GM19035 (cell line): ENCODE measurements around the gene PLEKHH1.

Source experiments
- ATAC-seq: cut with Tn5 transposase; IDR thresholded peaks from one replicate; pipeline ENCODE4 v1.9.1; 2021; ENCODE audit not compliant: unreplicated experiment

PLEKHH1 gene

DNA sequence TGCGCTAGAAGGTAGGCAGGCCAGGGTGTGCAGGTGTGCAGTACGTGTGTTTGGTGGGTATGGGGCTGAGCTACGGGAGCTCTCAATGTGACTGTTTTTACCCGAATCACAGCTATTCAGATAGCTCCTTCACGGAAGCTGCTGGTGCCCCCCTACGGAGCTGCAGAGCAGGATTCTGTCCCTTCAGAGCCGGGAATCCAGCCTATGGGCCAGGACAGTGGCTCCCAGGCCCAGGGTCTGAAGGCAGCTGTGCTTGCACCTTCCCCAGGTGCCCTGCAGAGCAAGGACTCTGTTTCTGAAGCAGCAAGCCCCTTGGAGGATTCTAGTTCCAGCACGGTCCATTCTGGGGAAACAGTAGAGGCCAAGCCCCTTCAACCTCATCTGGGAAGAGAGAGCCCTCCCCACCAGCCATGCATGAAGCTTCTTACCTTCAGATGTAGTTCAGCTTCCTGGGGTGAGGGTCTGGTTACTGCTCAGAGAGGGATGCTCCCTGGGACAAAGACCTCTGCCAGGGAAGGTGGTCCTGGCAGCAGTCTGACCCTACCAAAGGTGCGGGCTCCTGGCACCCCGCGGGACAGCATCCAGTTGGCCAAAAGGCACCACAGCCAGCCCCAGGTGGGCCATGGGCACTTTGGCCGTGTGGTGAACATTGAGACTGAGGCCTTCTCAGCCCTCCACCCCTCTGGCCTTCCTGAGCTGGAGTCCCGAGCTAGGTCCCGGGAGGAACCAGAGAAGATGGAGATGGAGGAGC is 29.1 kb downstream of the PLEKHH1 start:
- ATAC-seq, result no peak

DNA sequence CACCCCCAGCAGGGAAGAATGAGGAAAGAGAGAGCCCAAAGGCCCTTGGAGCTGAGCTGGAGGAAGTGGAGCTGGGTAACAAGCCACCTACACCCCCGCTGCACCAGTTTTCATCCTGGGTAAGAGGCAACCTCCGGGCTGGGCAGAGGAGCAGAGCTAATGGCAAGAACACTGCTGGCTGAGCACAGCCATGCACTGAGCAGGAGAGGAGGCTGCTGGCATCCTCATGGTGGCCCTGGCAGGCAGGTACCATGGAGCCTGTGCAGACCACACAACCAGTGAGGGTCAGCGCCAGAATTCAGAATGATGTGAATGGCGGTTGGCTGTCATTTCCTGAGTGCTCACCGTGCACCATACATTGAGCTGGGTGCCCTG is 29.7 kb downstream of the PLEKHH1 start:
- ATAC-seq, result no peak

DNA sequence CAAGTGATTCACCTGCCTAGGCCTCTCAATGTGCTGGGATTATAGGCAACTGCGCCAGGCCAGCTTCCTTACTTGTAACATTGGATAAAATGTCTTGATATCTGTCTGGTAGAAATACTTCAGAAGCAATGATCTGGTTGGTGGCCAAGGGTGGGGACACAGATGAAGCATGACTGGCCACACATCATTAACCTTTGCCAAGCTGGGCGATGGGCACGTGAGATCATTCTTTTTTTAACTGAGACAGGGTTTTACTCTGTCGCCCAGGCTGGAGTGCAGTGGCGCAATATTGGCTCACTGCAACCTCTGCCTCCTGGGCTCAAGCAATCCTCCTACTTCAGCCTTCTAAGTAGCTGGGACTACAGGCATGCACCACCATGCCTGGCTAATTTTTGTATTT is 31.1 kb downstream of the PLEKHH1 start:
- ATAC-seq, result no peak

DNA sequence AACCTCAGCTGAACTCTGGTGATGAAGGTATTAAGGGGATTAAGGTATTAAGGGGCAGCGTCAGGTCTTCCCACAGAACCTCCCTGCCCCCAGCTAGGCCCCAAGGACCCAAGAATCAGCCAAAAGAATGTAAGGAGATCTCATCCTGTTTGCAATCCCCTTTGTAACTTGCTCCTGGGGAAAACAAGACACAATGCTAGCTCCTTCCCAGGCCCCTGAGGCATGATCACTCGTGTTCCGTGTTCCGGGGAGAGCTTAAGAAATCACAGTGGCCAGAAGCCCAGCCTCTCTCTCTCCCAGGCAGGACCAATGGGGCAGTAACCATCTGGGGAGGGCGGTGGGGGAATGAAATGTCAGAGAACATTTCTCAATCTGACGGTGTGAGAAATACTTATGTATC is 33.8 kb downstream of the PLEKHH1 start:
- no peak for ATAC-seq

DNA sequence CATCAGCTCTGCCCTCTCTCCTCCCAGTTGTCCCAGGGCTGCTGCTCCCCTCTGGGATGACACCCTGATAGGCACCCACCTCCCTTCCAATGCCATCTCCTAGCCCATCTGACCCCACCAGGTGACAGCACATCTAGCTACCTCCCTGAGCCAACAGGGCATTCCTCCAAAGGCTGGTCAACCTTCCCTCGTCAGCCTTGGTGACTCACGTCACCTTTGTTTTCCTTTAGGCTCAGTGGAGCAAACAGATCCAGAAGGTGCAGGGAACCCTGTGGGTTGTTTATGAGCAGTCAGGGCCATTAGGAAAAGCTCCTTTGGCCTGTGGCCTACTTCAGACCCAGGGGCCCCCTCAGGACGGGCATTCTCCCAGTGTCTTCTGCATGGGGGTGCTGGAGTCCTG is 34.6 kb downstream of the PLEKHH1 start:
- no peak for ATAC-seq

DNA sequence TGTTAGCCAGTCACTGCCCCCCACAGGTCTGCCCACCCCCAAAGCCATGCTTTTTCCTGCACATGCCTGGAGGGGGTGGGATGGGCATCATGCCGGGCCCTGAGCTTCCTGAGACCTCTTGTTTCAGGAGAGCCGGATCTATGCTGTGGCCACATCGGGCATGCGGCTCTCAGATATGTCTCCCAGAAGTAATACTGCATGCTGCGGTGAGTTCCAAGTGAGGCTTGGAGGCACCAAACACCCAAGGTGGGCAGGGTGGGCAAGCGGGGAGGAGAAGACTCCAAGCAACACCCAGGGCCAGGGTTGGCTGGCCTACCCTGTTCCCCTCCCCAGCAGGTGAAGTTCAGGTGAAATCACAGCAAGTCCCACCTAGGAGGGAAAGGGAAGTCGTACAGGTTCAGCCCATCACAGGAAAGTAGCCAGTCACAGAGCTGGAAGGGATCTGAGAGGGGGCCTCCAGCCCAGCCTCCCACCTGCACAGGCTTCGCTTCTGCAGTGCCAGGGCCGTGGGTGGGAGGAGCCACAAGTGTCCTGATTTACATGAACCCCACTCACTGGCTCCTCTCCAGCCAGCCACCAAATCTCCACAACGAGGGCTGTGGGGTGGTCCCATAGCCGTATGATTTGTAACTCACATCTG is 36.0 kb downstream of the PLEKHH1 start:
- no peak for ATAC-seq

DNA sequence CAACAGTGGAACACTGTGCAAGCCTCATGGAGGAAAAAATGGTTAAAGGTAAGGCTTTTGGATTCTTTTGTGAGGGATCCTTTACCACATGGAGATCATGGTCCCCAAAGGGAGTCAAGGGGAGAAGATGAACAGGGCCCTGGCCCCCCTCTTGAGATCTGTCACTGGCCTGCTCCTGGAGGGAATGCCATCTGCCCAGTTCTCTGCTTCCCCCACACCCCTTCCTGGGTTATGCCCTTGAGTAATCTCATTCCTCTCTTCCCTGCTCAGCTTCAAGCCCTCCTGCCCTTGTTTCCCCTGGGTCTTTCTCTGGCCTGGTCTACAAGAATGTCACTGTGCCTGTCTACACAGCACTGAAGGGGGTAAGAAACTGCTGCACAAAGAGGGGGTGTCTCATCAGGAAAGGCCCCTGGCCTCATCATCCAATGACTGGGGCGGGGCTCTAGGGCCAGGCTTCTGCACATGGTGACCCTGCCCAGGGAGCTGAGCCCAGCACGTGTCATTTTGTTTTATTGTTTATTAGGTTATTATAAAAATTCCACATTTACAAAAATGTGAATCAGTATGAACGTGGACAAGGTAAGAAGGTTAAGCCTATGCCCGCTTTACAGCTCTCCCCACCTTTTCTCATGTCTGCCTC is 36.7 kb downstream of the PLEKHH1 start:
- ATAC-seq, result no peak

DNA sequence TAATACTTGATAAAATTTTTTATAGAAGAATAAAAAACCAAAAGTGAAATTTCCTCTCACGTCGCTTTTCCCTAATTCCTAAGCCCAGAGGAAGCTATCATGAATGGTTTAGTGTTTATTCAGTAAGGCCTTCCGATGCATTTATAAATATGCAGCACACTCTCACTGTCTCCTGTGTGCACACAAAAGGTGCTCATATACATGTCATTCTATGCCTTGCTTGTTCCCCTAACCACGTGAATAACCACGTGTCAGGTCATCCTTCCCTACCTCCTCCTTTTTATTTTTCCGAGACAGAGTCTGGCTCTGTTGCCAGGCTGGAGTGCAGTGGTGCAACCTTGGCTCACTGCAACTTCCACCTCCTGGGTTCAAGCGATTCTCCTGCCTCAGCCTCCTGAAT is 37.4 kb downstream of the PLEKHH1 start:
- no peak for ATAC-seq

DNA sequence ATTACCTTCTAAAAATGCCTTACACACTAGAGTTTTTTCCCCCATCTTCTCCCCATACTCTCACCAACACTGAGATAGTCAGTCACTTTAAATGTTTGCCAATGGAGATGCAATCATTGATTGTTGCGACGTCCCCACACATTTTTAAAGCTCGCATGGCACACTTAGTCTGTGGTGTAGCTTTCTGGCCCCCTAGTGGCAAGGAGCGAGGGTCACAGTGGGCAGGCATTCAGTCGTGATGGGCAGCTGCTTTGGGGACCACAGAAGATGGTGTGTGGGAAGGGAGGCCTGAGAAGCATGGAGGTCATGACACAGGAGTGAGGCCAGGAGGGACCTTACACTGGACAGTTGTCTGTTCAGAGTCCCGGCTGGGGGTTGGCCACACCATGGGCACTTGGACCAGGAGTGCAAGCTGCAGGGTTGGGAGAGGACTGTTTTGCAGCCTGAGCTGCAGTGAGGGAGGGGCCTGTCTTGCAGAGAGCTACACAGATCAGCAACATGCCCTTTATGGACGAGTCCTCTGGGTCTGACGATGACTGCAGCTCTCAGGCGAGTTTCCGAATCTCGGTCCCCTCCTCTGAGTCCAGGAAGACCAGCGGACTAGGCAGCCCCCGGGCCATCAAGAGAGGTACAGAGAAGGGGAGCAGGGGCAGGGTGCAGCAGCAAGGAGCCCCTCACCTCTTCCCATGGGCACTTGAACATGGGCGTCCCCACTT is 38.3 kb downstream of the PLEKHH1 start:
- ATAC-seq, result no peak

DNA sequence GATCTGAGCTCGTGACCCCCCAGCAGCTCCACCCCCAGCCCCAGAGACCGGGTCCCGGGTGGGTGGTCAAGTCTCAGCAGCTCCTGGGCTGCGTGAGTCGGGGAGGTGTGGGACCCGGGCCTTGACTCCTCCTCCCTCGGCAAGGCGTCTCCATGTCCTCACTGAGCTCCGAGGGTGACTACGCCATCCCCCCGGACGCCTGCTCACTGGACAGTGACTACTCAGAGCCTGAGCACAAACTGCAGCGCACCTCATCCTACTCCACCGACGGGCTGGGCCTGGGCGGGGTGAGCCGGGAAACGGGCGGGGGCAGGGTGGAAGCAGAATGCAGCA is 38.9 kb downstream of the PLEKHH1 start:
- ATAC-seq, result no peak

DNA sequence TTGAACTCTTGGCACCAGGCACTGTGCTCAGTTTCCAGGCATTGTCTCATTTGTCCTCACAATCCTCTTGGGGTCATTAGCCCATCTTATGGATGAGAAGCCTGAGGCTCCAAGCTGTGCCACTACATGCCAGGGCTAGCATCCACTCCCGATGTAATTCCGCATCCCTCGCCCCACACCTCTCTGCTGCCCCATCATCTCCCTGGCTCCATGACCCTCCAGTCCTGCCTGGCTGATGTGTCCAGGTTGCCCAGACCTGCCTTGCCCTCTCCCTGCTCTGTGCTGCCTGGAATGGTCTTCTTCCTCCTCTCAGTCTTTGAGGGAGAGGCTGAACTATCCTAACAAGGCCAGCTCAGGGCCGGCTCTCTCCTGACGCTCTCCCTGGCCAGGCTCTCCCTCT is 39.5 kb downstream of the PLEKHH1 start:
- no peak for ATAC-seq

DNA sequence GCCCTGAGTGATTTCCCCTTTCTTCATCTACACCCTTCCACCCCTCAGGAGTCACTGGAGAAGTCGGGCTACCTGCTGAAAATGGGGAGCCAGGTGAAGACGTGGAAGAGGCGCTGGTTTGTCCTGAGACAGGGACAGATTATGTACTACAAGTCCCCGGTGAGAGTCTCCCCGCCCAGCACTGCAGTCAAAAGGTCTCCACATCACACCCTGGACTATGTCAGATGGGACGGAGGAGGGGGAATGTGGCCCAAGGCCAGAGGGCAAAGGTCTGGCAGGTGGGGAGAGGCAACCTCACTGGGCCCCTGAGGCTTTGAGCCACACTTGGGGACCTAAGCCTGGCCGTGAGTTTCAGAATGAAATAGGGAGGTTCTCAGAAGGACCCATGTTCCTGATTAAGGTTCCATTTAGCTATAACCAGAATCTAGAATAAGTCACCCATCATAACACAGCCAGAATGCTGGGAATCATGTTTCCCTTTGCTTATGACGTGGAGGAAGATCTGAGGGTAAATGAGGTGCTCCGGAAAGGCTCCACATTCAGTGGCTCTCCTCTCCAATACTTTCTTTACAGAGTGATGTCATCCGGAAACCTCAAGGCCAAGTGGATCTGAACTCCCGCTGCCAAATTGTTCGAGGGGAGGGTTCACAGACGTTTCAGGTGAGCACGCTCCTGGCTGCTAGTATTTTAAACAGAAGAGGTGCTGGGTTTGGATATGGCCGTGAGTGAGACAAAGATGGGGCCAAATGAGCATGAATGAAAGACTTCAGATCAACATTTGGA is 40.3 kb downstream of the PLEKHH1 start:
- no peak for ATAC-seq

DNA sequence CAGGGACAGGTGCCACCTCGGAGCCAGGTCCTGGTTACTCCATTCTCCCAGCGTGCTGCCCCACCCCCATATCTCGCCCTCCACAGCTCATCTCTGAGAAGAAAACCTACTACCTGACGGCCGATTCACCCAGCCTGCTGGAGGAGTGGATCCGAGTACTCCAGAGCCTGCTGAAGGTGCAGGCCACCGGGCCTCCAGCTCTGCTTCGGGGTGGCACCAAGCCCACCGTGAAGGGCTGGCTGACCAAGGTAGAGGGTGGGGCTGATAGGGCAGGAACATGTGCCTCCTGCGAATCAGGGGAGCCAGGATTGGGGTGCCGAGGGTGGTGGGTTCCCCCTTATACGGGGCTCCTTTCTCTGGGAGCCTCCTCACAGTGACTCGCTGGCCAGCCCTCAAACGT is 41.1 kb downstream of the PLEKHH1 start:
- ATAC-seq, result no peak

DNA sequence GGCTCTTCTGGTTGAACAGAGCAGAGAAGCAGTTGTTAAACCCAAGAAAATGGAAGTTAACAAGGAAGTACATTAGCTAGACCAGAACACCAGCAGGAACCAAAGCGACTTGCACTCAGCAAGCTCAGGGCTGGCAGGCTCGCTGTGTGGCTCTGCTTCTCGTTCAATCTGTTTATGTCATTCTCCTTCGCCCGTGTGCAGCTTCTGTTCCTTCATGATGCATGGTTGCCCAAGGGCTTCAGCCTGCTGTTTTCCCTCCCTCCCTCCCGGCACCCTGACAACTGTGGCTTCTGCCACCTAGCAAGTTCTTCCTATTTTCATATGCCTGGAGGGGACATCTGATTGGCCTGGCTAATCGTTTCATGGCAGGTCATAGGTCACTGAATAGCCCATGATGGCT is 41.7 kb downstream of the PLEKHH1 start:
- no peak for ATAC-seq

DNA sequence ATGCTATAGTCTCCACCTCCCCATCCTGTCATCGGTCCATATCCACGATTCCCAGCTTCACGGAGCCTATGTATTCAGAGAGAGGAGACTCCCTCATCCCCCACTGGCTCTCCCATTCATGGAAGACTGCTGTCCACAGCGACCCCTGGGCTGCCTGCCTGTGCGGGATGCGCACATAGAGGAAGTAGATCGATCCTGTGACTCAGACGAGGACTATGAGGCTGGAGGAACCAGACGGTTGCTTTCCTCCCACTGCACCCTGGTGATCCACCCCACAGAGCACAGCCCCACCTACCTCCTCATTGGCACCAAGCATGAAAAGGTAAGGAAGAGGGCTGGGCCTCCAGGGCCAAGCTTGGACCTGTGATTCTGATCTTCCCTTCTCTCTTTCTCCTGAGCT is 42.6 kb downstream of the PLEKHH1 start:
- no peak for ATAC-seq

DNA sequence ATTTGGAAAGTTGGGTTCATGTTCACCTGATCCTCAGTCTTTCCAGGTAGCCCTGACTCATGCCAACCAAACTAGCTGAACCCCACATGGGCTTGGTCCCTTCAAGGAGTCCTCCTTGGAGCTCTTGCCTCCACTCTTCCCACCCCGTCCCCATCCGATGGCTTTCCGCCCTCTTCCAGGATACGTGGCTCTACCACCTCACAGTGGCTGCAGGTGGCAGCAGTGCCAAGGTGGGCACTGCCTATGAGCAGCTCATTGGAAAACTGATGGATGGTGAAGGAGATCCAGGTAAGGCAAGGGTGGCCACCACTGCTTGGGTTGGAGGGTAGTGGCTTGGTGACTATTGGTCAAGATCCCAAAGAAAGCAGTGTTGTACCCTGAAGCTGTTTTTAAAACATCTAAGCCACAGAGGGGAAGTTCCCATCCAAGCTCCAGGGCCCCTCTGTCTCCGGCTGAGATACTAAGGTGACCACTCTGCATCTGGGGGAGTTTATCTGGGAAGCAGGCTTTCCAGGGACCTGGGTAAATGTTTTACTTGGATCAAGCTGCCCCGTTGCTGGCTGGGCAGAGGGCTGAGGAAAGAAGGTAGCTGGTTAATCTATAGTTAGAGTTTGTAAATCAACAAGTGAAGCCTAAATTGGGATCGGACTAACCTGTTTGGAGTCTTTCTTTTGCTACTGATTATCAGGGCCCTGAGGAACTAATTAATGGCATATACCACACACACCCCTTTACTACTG is 43.3 kb downstream of the PLEKHH1 start:
- no peak for ATAC-seq

DNA sequence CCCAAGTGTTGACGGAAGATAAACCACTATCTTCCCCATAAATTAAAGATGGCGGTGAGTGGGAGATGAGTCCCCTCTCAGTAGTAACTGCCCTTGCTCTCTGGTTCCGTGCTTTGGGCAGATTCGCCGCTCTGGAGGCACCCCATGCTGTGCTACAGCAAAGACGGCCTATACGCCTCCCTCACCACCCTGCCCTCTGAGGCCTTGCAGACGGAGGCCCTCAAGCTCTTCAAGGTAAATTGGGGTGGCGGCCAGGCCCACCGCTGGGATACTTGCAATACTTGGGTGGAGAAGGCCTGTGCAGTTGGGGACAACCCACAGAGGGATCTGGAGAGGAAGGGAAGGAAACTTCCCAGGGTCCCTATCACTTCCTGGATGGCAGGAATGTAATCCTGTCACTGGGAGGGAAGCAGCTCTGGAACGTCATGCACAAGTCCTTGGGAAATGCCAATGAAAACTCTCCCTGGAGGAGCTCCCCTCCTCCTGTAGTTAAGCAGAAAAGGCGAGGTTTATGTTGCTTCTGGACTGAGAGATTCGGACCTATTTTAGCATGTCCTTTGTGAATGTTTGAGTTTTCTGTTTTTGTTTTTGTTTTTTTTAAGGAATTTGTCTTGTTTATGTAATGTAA is 44.2 kb downstream of the PLEKHH1 start:
- no peak for ATAC-seq

DNA sequence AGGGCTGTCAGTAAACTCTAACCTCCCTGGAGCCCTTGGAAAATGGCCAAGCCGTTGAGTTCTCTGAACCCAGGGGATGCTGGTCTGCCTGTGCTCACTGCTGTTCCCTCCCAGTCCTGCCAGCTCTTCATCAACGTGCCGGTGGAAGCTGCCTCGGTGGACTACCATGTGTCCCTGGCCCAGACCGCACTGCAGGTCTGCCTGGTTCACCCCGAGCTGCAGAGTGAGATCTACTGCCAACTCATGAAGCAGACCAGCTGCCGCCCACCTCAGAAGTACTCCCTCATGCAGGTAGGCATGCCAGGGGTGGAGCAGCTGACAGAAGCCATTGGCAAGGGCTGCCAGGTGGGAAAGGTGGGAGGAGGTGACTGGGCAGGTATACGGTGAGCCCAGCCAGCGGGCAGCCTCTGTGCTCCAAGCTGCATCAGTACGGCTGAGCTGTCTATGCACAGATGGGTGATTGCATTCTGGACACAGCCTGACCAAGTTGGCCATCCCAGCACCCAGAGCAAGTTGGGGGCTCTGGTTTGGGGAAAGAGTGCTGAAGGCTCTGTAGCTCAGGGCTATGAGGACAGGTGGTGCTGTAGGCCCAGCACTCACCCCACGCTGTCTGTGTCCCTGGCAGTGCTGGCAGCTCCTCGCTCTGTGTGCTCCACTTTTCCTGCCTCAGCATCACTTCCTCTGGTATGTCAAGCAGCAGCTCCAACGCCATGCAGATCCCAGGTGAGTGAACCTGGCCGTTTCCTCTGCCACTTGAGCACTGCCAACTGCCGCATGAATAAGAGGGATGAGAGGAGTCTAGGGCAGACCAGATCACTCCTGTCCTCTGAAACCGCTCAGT is 45.0 kb downstream of the PLEKHH1 start:
- no peak for ATAC-seq

DNA sequence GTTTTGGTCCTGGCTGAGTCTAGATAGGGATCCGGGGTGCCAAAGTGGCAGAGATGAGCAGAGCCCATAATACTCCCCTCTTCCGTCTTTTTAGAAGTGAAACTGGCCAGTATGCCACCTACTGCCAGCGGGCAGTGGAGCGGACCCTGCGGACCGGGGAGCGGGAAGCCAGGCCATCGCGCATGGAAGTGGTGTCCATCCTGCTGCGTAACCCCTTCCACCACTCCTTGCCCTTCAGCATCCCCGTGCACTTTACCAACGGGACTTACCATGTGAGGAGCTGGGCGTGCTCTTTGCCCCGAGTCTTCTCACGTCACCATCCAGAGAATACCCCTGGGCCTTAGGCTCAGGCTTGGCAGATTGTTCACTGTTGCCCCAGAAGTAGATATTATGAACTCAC is 46.0 kb downstream of the PLEKHH1 start:
- no peak for ATAC-seq
